ENCODE results near the gene RAB7B. TPM values are rescaled to one million over a fixed set of nuclear protein-coding genes. Genes with fewer than 3 reads are reported as not detected.

The RAB7B gene
- total RNA-seq, 2 donors from 2014 or later, result 0.57 to 1.2 TPM

GRCh38 chr1:205959789-205960188, 43.4 kb downstream of the RAB7B start:
- Histone ChIP-seq H3K4me1 (no peaks in the 10 kb centered on the region), H3K4me3 (no peak overlapping the region), H3K9me3 (no peaks in the 10 kb centered on the region), H3K36me3 (no peaks in the 10 kb centered on the region), H3K9ac (ENCODE audit: low read depth in 2 of 2, low read length in 2 of 2) (no peak overlapping the region), H3K27ac (no peak overlapping the region), H3K27me3 (peaks cover 3% of the 10 kb centered on the region)
- DNase-seq, result no peak
- no peak for TF ChIP-seq CTCF (IDR thresholded peaks at IDR 0.05)
- intact Hi-C loops (cut with DNase I), result no loop called here

DNA sequence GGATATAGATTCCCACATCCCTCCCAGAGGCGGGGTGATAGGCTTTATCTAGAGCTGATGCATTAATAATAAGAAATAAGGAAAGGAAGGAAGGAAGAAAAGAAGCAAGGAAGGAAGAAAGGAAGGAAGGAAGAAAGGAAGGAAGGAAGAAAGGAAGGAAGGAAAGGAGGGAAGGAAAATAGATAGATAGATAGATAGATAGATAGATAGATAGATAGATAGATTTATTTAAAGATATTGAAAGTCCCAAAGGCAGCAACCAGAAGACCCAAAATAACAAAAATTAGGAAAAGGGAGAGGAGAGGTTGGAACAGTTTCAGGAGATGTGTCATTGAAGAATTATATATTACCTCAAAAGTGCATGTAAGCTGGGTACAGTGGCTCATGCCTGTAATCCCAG, 47.7 kb downstream of the RAB7B start:
- Histone ChIP-seq H3K27me3 (peaks cover 3% of the 10 kb centered on the region), H3K4me1 (no peaks in the 10 kb centered on the region), H3K9me3 (no peaks in the 10 kb centered on the region), H3K27ac (no peak overlapping the region), H3K36me3 (no peaks in the 10 kb centered on the region), H3K4me3 (no peak overlapping the region), H3K9ac (ENCODE audit: low read depth in 2 of 2, low read length in 2 of 2) (no peak overlapping the region)
- no peak for DNase-seq
- intact Hi-C loops (cut with DNase I), result no loop called here
- TF ChIP-seq CTCF (IDR thresholded peaks at IDR 0.05), result no peak

DNA sequence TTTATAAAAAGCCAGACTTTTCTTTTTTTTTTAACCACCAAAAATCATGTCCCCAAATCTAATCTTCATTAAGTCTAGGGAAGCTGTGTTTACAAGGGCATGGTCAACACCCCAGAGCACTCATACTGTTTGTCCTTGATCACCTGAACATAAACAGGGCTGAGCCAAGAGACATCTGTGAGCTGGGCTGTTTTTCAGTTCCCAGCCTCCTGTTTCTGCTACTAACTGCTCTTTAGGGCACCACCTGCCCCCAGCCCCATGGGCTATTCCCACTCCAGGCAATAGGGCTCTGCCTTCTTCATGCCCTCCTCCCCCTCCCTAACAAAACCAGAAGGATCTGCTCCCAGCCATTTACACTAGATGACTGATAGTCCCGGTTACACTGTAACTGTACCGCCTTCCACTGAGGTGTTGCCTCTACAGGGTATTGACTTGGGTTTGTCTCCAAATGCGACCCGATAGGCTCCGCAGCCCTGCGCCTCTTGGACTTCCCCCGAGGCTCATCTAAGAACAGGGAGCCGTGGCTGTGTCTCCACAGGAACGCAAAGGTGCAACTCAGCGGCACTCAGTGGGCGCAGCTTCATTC, 48.3 kb downstream of the RAB7B start:
- Histone ChIP-seq H3K4me1 (no peaks in the 10 kb centered on the region), H3K27me3 (peaks cover 3% of the 10 kb centered on the region), H3K9ac (ENCODE audit: low read depth in 2 of 2, low read length in 2 of 2) (no peak overlapping the region), H3K9me3 (no peaks in the 10 kb centered on the region), H3K36me3 (no peaks in the 10 kb centered on the region), H3K27ac (no peak overlapping the region), H3K4me3 (no peak overlapping the region)
- DNase-seq, result no peak
- intact Hi-C loops (cut with DNase I), result no loop called here
- no peak for TF ChIP-seq CTCF (IDR thresholded peaks at IDR 0.05)

DNA sequence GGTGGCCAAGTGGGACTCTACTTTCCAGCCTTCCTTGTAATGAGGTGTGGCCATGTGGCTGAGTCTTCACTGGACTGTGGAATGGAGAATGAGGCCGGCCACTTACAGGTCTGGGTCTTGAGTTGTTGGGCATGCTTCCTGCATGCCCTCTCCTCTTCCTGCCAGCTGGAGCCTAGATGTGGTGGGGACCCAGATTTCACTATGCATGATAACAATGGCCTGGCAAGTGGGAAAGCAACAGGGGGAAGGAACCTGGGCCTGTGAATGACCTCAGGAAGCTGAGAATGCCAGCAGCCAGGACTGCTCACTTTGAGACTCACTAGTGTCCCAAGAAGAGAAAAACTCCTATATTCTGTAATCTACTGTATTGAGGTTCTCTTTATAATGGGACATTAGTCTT, 51.4 kb downstream of the RAB7B start:
- no peaks in the 10 kb centered on the region for H3K27me3 ChIP-seq

DNA sequence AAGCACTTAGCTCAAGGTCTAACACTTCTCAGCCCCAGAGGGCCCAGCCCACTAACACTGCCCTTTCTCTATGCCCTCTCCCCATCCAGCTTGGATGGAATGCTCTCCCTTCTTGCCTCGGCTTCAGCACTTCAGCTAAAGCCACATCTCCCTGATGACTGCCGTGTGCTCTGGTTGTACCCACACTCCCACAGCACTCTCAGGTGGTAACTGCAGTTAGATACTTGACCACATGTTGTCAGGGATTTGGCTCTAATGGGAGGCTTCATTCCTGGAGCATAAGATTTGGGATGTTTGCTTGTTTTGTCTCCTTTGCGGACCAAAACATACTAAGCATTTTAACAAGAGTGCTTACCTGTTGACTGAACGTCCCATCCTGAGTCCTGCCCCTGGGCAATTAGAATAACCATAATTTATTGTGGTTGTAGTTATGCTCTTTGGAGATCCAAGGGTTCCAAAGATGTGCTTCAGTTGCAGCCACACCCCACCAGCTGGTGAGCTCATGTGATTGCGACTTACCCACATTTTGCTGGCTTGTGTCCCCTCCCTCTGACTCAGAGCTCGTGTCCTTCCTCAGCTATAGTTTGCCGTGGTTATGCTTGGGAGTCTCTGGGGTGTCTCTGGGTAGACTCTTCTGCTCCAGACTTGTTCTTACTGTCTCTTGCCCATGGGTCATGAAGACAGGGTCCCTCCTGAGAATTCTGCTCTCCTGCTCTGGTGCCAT, 52.2 kb downstream of the RAB7B start:
- Histone ChIP-seq H3K9ac (ENCODE audit: low read depth in 2 of 2, low read length in 2 of 2) (no peak overlapping the region), H3K9me3 (no peaks in the 10 kb centered on the region), H3K36me3 (no peaks in the 10 kb centered on the region), H3K4me3 (no peak overlapping the region), H3K27ac (no peak overlapping the region), H3K27me3 (no peaks in the 10 kb centered on the region), H3K4me1 (no peaks in the 10 kb centered on the region)
- no peak for TF ChIP-seq CTCF (IDR thresholded peaks at IDR 0.05)
- DNase-seq, result no peak
- intact Hi-C loops (cut with DNase I), result no loop called here

More for the DNA sequence above, 51.4 kb downstream of the RAB7B start:
- H3K36me3 ChIP-seq, result no peaks in the 10 kb centered on the region
- H3K4me1 ChIP-seq, result no peaks in the 10 kb centered on the region
- H3K9me3 ChIP-seq, result no peaks in the 10 kb centered on the region
- intact Hi-C loops (cut with DNase I), result no loop called here
- H3K4me3 ChIP-seq, result no peak overlapping the region
- no peak for DNase-seq
- H3K9ac ChIP-seq (ENCODE audit: low read depth in 2 of 2, low read length in 2 of 2), result no peak overlapping the region
- no peak overlapping the region for H3K27ac ChIP-seq
- TF ChIP-seq CTCF (IDR thresholded peaks at IDR 0.05), result no peak

Measured in colonic mucosa (tissue), 4 donors.